ENCODE data around the gene SGSM1. TPM values are rescaled to one million over a fixed set of nuclear protein-coding genes. Genes with fewer than 3 reads are reported as not detected.
A peak's percentile ranks its signal among the peaks of the same experiment; 100 is the strongest.
"Not testable (repeated sequence)": the region's sequence is repeated elsewhere in the genome, so short reads cannot be mapped to it uniquely, and the experiment has no call there.

Gene SGSM1
- total RNA-seq, 1 experiment from 2014 or later = 4.1 TPM

- TF ChIP-seq USF2 (CRISPR knock-in tag; IDR thresholded peaks at IDR 0.05) (no peak), ATF2 (CRISPR knock-in tag; IDR thresholded peaks at IDR 0.05; ENCODE audit: borderline replicate concordance, low read depth) (no peak), CREM (CRISPR knock-in tag; IDR thresholded peaks at IDR 0.05) (no peak), GRHL2 (CRISPR knock-in tag; IDR thresholded peaks at IDR 0.05; ENCODE audit: insufficient replicate concordance, severe bottlenecking) (no peak), ZNF671 (CRISPR knock-in tag; IDR thresholded peaks at IDR 0.05) (no peak), MAX (CRISPR knock-in tag; IDR thresholded peaks at IDR 0.05) (no peak), ZNF232 (CRISPR knock-in tag; IDR thresholded peaks at IDR 0.05) (no peak), ATF1 (CRISPR knock-in tag; IDR thresholded peaks at IDR 0.05) (no peak), ERG (CRISPR knock-in tag; IDR thresholded peaks at IDR 0.05) (no peak), ATF6 (CRISPR knock-in tag; IDR thresholded peaks at IDR 0.05) (no peak), ARID4B (CRISPR knock-in tag; IDR thresholded peaks at IDR 0.05; ENCODE audit: borderline replicate concordance) (no peak)
Observed at GRCh38 chr22:24836282-24836681, 30.3 kb downstream of the SGSM1 start (continued).

- H3K9me3 Mint-ChIP-seq; H3K4me3 Mint-ChIP-seq; H3K27me3 Mint-ChIP-seq (ENCODE audit: low read depth); H3K36me3 Mint-ChIP-seq; ATAC-seq; POLR2A ChIA-PET; H3K27ac Mint-ChIP-seq: not testable (repeated sequence)
- CTCF ChIA-PET = interaction anchor here (0.6 to 1.6 kb wide), 7 partner anchors 13 to 151 kb away, joined by 3 to 12 read pairs (median 4); no protein-coding TSS in a partner anchor
- DNase-seq (ENCODE audit: low spot score) = peak; percentile 60
- peaks cover 14% of the 10 kb centered on the region for H3K4me1 Mint-ChIP-seq
- TF ChIP-seq CTCF (IDR thresholded peaks at IDR 0.05) = peak; percentile 25; the same call in 1 of the 2 replicates
Observed at GRCh38 chr22:24837517-24837916, 31.5 kb downstream of the SGSM1 start.
